ENCODE results near the gene TAF1B. TPM values are rescaled to one million over a fixed set of nuclear protein-coding genes. Genes with fewer than 3 reads are reported as not detected.

The TAF1B gene
- total RNA-seq, 2 donors from 2014 or later: 14.8 to 16.0 TPM

GRCh38 chr2:9844036-9844483, 786 bp downstream of the TAF1B start:
- no peak for DNase-seq (ENCODE audit: low spot score)
- Histone ChIP-seq H3K4me1 (replicated peaks) (no peaks in the 10 kb centered on the region), H3K4me3 (peak overlapping the region; percentile 62 to 85), H3K27ac (peak overlapping the region; percentile 91 to 94), H3K27me3 (replicated peaks; ENCODE audit: insufficient read depth) (no peaks in the 10 kb centered on the region), H3K9me3 (no peaks in the 10 kb centered on the region), H3K36me3 (no peaks in the 10 kb centered on the region)
- intact Hi-C loops (cut with DNase I): no loop called here
- TF ChIP-seq CTCF (IDR thresholded peaks at IDR 0.05): no peak
- TF ChIP-seq POLR2AphosphoS5 (IDR thresholded peaks at IDR 0.05): no peak
- no peak for TF ChIP-seq POLR2A (IDR thresholded peaks at IDR 0.05)
- WGBS: 19% methylated on average over 15 of the region's 15 CpGs

GRCh38 chr2:9844576-9844975, 1.3 kb downstream of the TAF1B start:
- H3K36me3 ChIP-seq: no peaks in the 10 kb centered on the region
- H3K4me3 ChIP-seq: peak overlapping the region; percentile 62 to 85
- no peaks in the 10 kb centered on the region for H3K4me1 ChIP-seq (replicated peaks)
- no peak for DNase-seq (ENCODE audit: low spot score)
- no peaks in the 10 kb centered on the region for H3K9me3 ChIP-seq
- peak overlapping the region; percentile 91 to 94 for H3K27ac ChIP-seq
- H3K27me3 ChIP-seq (replicated peaks; ENCODE audit: insufficient read depth): no peaks in the 10 kb centered on the region
- intact Hi-C loops (cut with DNase I): no loop called here
- peak; percentile 28 for TF ChIP-seq POLR2AphosphoS5 (IDR thresholded peaks at IDR 0.05)
- TF ChIP-seq CTCF (IDR thresholded peaks at IDR 0.05): no peak
- 17% methylated on average over 5 of the region's 5 CpGs for WGBS

GRCh38 chr2:9846554-9846953, 3.3 kb downstream of the TAF1B start:
- H3K27me3 ChIP-seq (replicated peaks; ENCODE audit: insufficient read depth): no peaks in the 10 kb centered on the region
- no peak for DNase-seq (ENCODE audit: low spot score)
- TF ChIP-seq POLR2AphosphoS5 (IDR thresholded peaks at IDR 0.05) (no peak), CTCF (IDR thresholded peaks at IDR 0.05) (no peak), POLR2A (IDR thresholded peaks at IDR 0.05) (no peak)
- intact Hi-C loops (cut with DNase I): no loop called here
- no peaks in the 10 kb centered on the region for H3K4me1 ChIP-seq (replicated peaks)
- no peaks in the 10 kb centered on the region for H3K36me3 ChIP-seq
- no peaks in the 10 kb centered on the region for H3K9me3 ChIP-seq
- no peak overlapping the region for H3K4me3 ChIP-seq
- H3K27ac ChIP-seq: no peak overlapping the region

GRCh38 chr2:9847140-9847539, 3.9 kb downstream of the TAF1B start:
- Histone ChIP-seq H3K27ac (no peak overlapping the region), H3K9me3 (no peaks in the 10 kb centered on the region), H3K4me1 (replicated peaks) (no peaks in the 10 kb centered on the region), H3K27me3 (replicated peaks; ENCODE audit: insufficient read depth) (no peaks in the 10 kb centered on the region), H3K36me3 (no peaks in the 10 kb centered on the region), H3K4me3 (no peak overlapping the region)
- intact Hi-C loops (cut with DNase I): no loop called here
- no peak for DNase-seq (ENCODE audit: low spot score)
- no peak for TF ChIP-seq POLR2AphosphoS5 (IDR thresholded peaks at IDR 0.05)
- 53% methylated on average over 4 of the region's 4 CpGs for WGBS

- Histone ChIP-seq H3K4me1 (replicated peaks) (no peaks in the 10 kb centered on the region), H3K4me3 (no peak overlapping the region), H3K9me3 (no peaks in the 10 kb centered on the region), H3K36me3 (peaks cover 0 to 2% of the 10 kb centered on the region in 2 donors), H3K27ac (no peak overlapping the region), H3K27me3 (replicated peaks; ENCODE audit: insufficient read depth) (no peaks in the 10 kb centered on the region)
- intact Hi-C loops (cut with DNase I): no loop called here
- TF ChIP-seq CTCF (IDR thresholded peaks at IDR 0.05): no peak
- TF ChIP-seq POLR2AphosphoS5 (IDR thresholded peaks at IDR 0.05): no peak
- no peak for DNase-seq (ENCODE audit: low spot score)
- WGBS: 57% methylated on average over 2 of the region's 2 CpGs
These were observed 9.6 kb downstream of the TAF1B start for GRCh38 chr2:9852881-9853280.

Data from prostate gland (tissue), 2 donors.